EL (cell line): ENCODE measurements around the gene PRKCZ.
A peak's percentile ranks its signal among the peaks of the same experiment; 100 is the strongest.

Experiments used
- DNase-seq: peaks from one replicate; pipeline ENCODE4 v3.0.0-alpha.2; 2016

PRKCZ gene

DNA sequence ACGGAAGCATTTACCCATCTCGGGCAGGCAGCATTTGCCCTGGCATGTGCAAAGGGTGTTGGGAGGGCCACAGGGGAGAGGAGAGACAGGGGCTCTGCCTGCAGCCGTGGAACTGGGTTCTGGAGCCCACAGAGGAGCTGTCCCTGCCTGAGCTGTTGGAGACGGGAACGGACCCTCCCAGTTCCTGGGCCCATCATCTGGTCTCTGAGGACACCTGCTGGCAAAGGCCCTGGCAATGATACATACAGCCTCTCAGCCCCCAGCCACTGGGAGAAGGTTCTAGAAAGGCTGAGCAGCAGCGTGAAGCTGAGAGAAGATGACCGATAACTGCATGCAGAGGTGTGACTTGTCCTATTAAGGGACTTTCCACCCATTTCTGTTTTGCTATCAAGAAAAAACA is 113.0 kb downstream of the PRKCZ start:
- no peak for DNase-seq

DNA sequence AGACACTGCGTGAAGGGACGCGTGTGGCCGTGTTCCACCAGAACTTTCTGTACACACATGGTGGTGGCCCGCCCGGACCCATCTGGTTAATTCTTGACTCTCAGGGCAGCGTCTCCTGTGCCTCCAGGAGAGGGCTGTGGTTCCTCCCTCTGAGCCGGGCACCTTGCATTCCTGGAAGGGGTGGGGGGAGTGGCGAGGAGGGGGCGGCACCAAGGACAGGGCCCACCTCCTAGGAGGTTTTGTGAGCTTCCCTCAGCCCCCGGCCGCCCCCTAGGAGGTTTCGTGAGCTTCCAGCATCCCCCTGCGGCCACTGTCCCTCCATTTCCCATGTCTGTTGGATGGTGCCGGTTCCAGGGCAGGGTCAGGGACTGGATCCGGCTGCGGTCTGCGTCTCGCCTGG is 115.4 kb downstream of the PRKCZ start:
- DNase-seq: no peak

DNA sequence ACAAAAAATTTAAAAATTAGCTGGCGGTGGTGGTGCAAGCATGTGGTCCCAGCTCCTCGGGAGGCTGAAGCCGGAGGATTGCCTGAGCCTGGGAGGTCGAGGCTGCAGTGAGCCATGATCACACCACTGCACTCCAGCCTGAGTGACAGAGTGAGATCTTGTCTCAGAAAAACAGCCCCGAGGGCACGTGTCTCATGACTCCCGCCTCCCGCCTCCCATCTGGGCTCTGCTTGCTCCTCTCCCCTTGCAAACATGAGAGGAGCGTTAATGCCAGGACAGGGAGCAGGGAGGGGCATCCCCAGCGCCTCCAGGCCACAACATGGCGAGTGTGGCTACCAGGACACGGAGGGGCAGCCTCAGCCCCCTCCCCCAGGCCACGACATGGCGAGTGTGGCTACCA is 116.0 kb downstream of the PRKCZ start:
- DNase-seq: no peak

DNA sequence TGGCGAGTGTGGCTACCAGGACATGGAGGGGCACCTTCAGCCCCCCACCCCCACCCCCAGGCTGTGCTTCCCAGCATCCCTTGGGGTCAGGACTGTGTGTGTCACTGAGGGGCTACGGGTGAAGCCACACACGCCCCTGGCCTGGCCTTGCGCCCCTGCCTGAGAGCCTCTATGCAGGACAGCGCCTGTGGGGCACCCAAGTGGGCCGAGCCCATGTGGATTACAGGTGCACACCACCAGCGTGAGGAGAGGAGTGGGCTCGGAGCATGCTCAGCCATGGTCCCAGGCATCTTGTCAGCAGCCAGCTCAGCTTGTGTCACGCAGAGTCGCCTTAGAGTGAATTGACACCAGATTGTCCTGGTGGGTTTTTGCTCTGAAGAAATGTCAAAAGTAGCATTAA is 116.5 kb downstream of the PRKCZ start:
- no peak for DNase-seq

DNA sequence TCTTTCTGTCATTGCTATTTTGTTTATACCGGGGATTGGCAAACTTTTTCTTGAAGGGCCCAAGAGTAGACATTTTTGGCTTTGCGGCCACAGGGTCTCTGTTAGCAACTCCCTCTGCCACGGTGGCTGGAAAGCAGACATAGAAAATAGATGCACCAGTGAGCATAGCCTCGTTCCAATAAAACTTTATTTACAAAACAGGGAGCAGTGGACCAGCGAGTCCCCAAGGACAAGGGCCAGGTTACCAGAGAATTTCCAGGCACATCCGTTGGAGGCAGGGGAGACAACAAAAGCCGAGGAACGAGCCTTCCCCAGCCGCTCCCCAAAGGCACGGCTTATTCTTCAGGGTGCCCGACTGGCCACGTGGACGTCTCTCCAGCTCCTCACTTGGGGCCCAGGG is 117.9 kb downstream of the PRKCZ start:
- no peak for DNase-seq

DNA sequence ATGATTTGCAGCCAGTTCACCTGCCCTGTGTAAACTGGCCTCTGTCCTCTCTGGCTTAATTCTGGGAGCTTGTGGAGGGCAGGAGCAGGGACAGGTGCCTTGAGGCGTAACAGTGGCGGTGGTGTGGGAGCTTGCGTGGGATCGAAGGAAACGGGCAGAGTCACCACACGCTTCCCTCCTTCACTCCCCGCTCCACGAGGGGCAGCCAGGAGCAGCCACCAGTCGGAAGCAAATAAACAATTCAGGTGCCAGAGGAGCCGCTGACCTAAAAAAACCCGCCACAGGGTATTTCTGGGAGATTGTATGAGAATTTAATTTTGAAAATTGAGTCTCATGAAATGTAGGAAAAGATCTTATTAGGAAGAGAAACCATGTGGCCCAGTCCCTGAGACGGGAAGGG is 118.3 kb downstream of the PRKCZ start:
- DNase-seq: no peak

DNA sequence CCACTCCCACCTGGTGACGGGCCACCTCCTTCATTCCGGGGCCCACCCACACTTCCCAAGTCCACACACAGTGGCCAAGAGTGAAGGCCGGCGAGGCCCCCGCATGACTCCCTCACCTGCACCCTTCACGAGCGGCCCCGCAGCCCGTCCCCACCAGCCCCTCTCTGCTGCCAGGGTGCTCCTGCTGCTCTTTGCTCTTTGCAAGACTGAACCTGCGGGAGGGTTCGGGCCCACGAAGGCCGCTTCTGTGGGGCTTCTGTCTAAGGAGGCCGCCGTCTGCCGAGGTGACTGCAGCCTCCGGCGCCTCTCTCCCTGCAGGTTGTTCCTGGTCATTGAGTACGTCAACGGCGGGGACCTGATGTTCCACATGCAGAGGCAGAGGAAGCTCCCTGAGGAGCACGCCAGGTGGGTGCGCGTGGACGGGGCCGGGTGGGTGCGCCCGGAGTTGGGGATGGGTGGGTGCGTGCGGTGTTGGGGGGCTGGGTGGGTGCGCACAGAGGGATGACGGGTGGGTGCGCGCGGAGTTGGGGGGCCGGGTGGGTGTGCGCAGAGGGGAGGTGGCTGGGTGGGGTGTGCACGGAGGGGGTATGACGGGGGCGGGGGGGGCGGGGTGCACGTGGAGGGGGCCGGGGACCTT is 119.1 kb downstream of the PRKCZ start:
- DNase-seq: no peak

DNA sequence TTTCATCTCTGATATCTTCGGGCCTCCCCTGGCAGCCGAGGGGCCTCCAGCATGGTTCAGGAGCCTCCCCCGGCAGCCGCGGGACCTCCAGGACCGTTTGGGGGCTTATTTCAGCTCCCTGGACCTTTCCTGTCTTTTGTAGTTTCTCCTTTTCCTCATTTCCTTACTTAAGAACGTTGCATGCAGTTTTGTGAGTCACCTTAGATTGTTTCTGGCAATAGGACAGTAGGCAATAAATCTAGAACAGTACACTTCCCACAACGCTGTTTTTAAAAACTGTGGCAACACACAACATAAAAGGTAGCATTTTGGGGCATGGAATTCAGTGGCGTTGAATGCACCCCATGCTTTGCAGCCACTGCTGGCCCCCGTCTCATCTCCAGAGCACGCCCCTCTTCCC is 120.0 kb downstream of the PRKCZ start:
- DNase-seq: no peak

DNA sequence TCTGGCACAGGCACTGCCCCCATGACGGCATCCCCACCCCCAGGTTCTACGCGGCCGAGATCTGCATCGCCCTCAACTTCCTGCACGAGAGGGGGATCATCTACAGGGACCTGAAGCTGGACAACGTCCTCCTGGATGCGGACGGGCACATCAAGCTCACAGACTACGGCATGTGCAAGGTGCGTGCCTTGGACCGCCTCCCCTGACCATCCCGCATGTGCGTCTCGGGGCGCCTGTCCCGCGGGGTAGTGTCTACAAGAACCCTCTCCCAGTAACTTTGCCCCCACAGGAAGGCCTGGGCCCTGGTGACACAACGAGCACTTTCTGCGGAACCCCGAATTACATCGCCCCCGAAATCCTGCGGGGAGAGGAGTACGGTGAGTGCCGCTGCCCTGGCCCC is 121.8 kb downstream of the PRKCZ start:
- DNase-seq: no peak

DNA sequence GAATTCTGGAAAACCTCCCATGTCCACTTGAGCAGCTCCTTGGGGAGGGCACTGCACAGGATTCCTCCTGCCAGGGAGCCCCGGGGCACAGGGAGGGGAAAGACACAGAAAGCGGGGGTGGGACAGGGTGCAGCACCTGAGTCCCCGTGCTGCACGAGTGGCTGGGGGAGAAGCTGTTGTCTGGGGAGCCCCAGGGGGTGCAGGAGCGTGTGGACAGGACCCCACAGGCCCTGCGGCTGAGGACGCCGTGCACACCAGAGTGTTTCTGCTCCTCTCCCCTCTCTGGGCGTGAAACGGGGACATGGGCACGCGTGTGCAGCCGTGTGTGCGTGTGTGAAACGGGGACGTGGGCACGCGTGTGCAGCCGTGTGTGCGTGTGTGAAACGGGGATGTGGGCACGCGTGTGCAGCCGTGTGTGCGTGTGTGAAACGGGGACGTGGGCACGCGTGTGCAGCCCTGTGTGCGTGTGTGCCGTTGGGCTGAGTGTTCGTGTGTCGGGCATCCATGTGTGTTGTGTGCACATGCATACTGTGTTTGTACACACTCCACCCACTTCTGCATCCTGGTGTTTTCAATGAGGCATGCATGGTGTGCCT is 122.4 kb downstream of the PRKCZ start:
- no peak for DNase-seq

DNA sequence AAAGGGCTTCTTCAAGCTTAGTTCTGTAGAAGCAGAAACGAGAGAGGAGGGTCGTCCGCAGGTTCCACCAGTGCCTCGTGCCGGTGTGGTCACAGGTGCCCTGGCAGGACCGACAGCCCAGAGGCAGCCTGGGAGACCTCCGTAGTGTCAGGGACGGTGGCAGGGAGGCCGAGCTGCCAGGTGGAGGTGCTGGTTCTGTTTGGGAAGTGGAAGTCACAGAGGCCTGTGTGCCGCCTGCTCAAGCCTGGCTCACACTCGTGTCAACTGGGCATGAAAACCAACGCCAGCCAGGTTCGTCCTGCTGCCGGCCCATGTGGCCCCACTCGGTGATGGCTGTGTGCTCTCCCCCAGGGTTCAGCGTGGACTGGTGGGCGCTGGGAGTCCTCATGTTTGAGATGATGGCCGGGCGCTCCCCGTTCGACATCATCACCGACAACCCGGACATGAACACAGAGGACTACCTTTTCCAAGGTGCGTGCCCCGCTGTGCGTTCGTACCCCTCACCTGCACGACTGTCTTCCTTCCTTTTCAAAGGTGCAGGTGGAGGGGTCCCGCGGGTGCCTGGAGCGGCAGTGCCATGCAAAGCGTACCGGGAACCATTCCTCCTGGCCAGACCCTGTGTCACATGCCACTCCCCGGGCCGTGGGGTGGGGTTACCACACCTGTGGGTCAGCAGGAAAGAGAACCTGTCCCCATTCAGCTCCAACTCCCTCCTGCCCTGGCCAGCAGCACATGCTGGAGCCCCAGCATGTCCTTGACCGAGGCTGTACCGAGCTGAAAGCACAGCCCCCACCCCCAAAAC is 123.5 kb downstream of the PRKCZ start:
- no peak for DNase-seq

DNA sequence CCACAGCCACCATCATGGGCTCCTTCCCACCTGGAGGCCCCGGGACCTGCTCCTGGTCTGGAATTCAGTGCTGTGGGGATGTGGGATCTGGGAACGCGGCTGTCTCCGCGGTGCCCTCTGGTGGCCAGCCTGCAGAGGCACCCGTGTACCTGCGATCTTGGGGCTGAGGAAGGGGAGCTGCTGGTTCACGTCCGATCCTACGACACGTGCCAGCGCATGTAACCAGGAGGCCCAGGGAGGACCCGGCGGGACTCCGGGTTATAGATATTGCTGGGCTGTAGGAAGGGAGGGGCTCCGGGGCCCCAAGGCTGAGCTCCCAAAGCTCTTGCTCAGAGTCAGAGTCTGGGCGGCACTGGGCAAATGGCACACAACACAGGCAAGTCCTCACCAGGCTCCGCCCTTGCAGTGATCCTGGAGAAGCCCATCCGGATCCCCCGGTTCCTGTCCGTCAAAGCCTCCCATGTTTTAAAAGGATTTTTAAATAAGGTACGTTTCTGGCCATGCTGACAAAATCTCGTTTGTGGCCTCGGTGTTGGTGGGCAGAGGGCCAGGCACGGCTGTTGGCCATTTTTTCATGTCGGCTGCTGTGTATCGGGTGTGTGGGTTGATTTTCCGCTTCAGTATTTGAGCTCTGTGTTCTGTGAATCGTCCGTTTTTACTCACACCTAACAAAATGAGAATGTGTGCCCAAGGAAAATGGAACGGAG is 124.3 kb downstream of the PRKCZ start:
- DNase-seq: peak; percentile 69

DNA sequence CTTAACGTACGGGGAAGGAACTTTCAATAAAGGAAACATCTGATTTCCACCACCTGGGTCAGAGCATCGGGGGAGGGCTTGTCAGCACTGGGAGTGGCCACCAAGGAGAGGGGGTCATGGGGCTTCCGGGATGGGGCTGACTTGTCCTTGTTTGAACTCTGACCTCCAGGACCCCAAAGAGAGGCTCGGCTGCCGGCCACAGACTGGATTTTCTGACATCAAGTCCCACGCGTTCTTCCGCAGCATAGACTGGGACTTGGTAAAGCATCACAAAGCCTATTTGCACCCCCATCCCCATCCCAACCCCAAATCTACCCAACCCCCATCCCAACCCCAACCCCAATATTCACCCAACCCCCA is 124.8 kb downstream of the PRKCZ start:
- DNase-seq: no peak

DNA sequence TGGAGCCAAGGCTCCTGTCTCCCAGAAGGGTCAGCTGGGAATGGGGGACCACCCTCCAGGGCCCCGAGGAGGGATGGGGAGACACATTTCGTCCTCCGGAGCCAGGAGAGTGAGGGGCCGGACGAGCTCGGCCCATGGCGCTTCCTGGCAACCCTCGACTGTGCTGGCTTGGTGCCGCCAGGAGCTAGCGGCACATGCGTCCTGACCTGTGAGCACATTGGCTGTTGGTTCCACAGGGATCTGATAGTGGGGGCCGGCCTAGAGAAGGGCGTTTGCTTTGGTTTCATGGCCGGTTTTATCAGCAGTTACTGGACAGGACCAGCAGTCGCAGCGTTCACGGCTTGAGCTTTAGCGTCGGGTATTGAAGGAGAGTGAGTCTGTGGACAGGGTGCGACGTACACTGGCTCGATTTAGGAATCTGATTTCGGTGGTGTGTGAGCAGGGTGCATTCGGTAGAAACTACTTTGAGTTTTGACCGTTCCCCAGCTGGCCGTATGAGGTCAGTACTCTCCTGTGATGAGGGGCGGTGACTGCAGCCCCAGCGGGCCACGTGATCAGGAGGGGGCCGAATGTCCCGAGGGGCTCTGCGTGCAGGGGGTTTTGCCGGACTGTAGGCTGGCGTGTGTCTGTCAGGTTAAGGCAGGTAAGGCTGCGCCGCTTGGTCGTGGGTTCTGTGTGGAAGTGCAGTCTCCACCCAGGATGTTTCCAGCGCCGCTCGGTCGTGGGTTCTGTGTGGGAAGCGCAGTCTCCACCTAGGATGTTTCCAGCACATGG is 125.7 kb downstream of the PRKCZ start:
- no peak for DNase-seq

DNA sequence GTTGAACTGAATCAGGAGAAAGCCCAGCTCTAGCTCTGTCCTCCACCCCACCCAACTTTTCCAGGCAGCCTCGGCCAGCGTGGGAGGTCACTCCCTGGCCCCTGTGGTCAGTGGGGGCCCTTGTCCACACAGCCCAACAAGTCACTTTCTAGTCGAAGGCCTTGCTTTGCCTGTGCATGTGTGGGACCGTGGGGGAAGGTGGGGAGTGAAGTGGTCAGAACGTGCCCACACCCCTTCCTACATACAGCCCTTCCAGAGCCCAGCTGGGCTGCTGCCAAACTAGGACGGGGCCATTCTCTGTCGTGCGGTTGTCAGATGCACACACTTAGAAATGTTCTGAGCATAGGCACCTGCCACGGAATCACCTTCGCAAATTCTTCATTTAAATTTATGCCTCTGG is 126.4 kb downstream of the PRKCZ start:
- no peak for DNase-seq

DNA sequence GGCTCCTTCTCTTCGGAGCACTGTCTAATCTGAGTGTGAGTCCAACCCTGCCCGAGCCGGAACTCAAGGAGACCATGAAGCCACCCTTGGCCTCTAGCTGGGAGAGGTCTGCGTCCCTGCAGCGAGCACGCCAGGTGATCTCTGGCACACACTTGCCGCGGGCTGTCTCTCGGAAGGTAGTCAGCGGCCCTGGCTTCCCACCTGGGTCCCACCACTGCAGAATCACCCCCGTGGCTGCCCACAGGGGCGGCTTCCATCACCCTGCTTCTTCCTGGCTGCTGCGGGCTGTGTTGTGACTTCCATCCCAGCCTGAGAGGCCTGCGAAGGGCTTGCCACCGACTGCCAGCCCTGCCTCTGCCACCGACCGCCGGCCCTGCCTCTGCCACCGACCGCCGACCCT is 127.3 kb downstream of the PRKCZ start:
- no peak for DNase-seq

DNA sequence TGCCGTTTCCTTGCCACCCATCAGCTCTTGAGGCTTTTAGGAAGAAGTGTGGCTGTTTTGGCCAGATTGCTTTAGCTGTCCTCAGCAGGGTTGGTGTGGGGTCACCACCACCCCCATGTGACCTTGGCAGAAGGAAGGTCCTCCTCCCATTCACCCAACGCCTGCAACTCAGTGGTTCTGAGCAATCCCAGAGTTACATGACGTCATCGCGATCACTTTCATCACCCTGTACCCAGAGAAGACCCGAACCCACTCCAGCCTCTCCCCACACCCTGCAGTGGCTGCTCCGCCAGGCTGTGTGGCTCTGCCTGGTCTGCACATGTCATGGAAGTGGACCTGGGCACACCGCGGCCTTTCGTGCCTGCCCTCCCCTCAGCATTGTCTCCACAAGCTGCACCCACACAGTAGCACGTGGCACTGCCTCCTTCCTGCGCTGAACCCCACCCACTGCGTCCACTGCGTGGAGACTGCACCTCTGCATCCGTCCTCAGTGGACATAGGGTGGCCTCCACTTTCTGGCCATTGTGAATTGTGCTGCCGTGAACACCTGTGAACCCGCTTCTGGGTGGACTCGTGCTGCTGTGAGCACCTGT is 127.8 kb downstream of the PRKCZ start:
- DNase-seq: no peak

DNA sequence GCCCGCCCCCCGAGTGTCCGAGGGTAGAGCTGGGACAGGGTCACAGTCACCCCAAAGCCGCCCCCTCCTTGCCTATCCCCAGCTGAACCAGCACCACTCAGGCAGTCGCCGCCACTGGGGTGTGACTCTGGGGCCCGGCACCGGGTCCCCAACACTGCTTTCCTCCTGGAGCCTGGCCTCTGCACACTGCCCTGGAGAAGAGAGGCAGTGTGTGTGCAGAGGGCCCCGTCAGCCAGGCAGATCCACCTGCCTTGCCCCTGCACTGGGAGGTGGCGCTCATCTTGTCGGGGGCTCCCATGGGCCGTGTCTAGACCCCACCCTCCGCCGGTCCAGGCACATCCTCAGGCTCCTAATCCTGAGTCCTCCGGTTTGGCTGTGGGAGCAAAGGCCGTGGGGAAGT is 128.7 kb downstream of the PRKCZ start:
- no peak for DNase-seq

DNA sequence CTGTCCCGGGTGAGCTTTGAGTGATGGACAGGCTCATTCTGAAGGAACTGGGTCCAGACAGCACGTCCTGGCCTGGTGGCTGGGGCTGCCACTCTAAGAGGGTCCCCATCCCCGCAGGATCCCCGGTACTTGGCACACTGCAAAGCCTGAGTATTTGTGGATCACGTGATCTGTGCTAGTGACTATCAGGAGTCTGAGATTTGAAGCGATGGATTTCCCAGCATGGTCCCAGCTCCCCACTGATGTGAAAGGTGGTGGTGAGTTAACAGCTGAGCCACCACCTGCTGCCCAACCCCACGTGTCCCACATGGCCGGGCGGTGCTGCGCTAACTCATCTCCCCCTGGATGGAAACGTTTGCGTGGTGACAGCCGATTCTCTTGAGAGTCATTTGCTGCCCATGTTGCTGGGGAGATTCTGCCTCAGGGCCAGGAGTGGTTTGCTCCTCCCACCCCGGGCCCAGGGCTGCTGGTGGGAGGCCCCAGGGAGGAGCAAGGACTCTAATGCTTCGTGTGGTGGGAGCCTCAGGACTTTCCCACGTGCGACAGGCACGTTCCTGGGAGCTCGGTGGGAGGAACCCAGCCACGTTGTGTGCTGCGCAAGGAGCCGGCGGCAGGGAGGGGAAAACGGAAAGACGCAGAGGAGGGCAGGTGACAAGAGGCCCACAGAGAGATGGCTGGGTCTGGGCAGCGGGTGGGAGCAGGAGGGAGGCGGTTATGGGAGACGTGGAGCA is 129.2 kb downstream of the PRKCZ start:
- no peak for DNase-seq

DNA sequence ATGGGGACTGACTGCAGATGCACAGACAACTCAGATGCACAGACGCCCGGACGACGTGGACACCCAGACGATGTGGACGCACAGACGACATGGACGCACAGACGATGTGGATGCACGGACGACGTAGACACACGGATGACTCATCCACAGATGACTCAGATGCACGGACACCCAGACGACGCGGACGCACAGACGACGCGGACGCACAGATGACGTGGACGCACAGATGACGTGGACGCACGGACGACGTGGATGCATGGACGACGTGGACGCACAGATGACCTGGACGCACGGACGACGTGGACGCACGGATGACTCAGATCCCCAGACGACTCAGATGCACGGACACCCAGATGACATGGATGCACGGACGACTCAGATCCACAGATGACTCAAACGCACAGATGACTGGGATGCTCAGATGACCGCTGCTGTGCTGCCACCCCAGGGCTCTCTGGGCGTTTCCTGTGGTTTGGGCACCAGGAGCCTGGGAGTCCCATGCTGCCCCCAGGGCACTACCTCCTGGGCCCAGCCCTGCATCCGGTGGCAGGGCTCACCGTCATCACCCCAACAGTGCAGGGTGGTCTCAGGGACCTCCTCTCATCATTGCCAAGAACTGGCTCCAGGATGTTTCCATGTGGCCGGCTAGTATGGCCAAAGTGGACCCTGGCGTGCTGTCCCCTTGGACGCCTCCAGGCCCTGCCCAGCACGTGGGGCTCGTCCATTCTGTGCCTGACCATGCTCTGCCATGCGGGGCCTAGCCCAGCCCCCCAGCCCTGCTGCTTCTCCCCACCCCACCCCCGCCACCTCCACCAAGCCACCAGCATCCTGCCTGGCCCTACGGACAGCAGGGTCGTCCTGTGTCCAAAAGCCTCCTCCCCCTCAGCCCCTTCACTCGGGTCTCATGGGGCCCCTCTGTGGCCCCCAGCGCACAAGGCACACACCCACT is 130.4 kb downstream of the PRKCZ start:
- peak; percentile 56 for DNase-seq

DNA sequence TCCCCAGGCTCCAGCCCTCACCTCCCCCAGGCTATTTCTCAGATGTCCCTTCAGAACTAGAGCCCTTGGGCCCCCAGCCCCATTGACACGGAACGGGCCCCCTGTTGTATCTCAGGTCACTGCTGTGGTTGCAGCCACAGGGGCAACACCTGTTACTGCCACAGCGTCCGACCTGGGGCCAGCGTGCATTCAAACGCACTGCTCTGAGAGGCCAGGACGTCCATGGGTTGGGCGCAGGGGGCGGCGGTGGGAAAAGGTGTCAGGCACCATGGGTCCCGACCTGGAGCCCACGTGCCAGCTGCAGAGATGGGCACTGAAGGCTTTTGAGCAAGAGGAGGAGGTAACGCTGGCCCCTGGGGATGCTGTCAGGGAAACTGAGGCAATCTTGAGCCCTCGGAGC is 131.1 kb downstream of the PRKCZ start:
- DNase-seq: no peak
